PFSK-1 (cell line): ENCODE results near the gene NME8.

ENCODE experiments used
- FOXP2 ChIP-seq: optimal IDR thresholded peaks from 2 replicates; pipeline ENCODE3; 2011; ENCODE audit warnings: borderline replicate concordance, control low read depth, inconsistent platforms; ENCODE audit not compliant: insufficient read depth; ENCODE audit errors: extremely low read length, extremely low read depth
- POLR2AphosphoS5 ChIP-seq: IDR thresholded peaks from 2 replicates; pipeline ENCODE4 v1.6.1; 2012; ENCODE audit warnings: low read depth, mild to moderate bottlenecking, control low read depth, low read length, moderate library complexity
- REST ChIP-seq, 2 experiments: IDR thresholded peaks; 2 replicates each; pipeline versions ENCODE4 v1.6.1 to v1.8.0; 2011 to 2012; ENCODE audit warnings: low read depth in 2 of 2, low read length in 2 of 2, control low read depth in 1 of 2, inconsistent platforms in 1 of 2, mild to moderate bottlenecking in 1 of 2, moderate library complexity in 1 of 2; ENCODE audit not compliant: insufficient read depth in 1 of 2
- SIN3A ChIP-seq: IDR thresholded peaks from 2 replicates; pipeline ENCODE4 v1.6.1; 2012; ENCODE audit warnings: mild to moderate bottlenecking, low read length, moderate library complexity, borderline replicate concordance; ENCODE audit not compliant: insufficient read depth
- TAF1 ChIP-seq: IDR thresholded peaks from 2 replicates; pipeline ENCODE4 v1.6.1; 2012; ENCODE audit warnings: low read length, control low read depth, borderline replicate concordance; ENCODE audit not compliant: insufficient read depth

NME8 gene

GRCh38 chr7:37915438-37915837, 67.0 kb downstream of the NME8 start:
- no peak for TF ChIP-seq FOXP2
- no peak for TF ChIP-seq SIN3A
- no peak for TF ChIP-seq POLR2AphosphoS5
- TF ChIP-seq TAF1 = no peak
- no peak for TF ChIP-seq REST (IDR thresholded peaks at IDR 0.05; ENCODE audit: insufficient read depth in 1 of 2, low read depth in 2 of 2, low read length in 2 of 2)

- TF ChIP-seq FOXP2 (no peak), TAF1 (no peak), POLR2AphosphoS5 (no peak), REST (IDR thresholded peaks at IDR 0.05; ENCODE audit: insufficient read depth in 1 of 2, low read depth in 2 of 2, low read length in 2 of 2) (no peak), SIN3A (no peak)
Measured at GRCh38 chr7:37916017-37916672, 67.7 kb downstream of the NME8 start.

- TF ChIP-seq FOXP2 = no peak
- TF ChIP-seq REST (IDR thresholded peaks at IDR 0.05; ENCODE audit: insufficient read depth in 1 of 2, low read depth in 2 of 2, low read length in 2 of 2) = no peak
- TF ChIP-seq POLR2AphosphoS5 = no peak
- TF ChIP-seq TAF1 = no peak
- no peak for TF ChIP-seq SIN3A
Measured at GRCh38 chr7:37916673-37917660, 68.6 kb downstream of the NME8 start, which contains the start of gene SFRP4. Gene SFRP4 (minus strand): TSS chr7:37916817. CDS start chr7:37916537, 280 bp downstream.

DNA sequence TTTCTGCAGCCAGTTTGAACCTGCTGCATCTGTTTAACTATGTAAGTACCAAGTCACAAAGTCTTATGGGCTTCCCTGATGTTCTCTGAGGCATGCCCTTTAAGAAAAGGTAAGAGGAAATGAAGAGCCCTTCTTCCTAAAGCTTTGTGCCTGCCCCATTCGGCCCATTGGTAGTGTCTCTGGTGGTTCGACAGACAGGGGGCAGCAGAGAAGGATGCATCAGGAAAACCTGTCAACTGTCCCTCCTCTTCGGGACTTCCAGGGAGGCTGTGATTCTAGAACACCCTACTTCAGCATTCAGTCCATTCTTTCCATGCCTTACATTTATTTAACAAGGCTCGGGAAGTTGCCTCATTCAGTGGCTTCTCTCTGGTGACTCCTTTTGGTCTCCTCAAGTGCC, 70.1 kb downstream of the NME8 start:
- TF ChIP-seq FOXP2 = no peak

DNA sequence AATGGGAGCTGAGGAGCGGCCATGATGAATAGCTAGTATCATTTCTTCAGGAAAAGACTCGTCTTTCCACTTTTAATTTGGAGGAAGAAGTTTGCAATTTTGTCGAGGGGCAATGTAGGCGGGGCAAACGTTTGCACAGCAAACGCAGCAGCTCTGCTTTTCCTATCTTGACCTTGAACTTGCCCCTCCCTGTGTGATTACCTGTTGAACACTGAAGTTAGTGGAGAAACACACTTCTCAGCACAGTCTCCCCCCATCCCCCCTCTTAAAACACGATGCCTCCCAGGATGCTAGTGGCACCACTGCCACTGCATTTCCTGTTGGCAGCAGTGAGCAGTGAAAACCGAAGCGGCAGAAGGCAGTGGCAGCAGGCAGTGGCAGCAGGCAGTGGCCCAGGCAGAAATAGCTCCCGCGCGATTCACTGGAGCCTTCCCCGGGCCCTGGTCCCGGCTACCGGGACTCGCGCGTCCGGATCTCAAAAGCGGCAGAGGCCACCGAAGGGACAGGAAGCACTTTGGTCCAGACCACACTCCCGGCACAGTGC, 72.0 kb downstream of the NME8 start, which contains the start of gene EPDR1:
Gene EPDR1 (plus strand): TSS at position 336 of the 544 bp plus-strand sequence. CDS start 300 bp downstream, outside the sequence.
- TF ChIP-seq SIN3A = no peak
- no peak for TF ChIP-seq FOXP2
- TF ChIP-seq REST (IDR thresholded peaks at IDR 0.05; ENCODE audit: insufficient read depth in 1 of 2, low read depth in 2 of 2, low read length in 2 of 2) = no peak
- TF ChIP-seq POLR2AphosphoS5 = no peak
- no peak for TF ChIP-seq TAF1
